HG03196 (cell line): ENCODE measurements around the gene PUS3.
"Not testable (repeated sequence)": the region's sequence is repeated elsewhere in the genome, so short reads cannot be mapped to it uniquely, and the experiment has no call there.

ENCODE experiments used
- ATAC-seq: cut with Tn5 transposase; IDR thresholded peaks from one replicate; pipeline ENCODE4 v1.9.1; 2021; ENCODE audit not compliant: unreplicated experiment

PUS3 gene

DNA sequence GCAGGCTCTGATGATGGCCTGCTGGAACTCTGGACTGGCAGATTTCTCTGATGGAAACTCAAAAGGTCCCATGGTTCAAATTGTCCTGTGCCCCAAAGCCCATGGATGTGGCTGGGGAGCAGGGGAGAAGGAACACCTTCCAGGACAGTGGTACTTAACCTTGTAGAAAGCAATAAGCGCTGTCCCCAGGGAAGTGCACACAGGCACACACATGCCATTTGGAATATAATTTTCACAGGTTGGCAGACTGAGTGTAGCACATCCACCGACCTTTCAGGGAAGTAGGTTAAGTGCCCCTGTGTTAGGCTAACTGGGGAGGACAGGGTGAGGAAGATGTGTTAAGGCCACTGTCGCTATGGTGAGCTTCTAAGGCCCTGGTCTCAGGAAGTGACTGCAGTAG, 19.1 kb upstream of the PUS3 start:
- no peak for ATAC-seq

DNA sequence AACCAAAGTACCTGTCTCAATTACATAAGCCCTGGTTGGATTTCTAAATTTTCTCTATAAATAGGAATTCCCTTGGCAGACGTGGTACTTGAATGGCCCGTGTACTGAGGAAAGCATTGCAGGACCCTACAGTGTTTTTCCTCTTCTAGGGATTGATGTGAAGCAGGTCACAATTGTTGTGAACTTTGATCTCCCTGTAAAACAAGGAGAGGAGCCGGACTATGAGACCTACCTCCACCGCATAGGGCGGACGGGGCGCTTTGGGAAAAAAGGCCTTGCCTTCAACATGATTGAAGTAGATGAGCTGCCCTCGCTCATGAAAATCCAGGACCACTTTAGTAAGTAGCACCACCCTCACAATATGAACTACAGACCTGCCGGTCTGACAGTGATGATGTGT, 18.0 kb upstream of the PUS3 start:
- ATAC-seq, result no peak

GRCh38 chr11:125918140-125918840, 15.3 kb upstream of the PUS3 start:
- ATAC-seq, result no peak

DNA sequence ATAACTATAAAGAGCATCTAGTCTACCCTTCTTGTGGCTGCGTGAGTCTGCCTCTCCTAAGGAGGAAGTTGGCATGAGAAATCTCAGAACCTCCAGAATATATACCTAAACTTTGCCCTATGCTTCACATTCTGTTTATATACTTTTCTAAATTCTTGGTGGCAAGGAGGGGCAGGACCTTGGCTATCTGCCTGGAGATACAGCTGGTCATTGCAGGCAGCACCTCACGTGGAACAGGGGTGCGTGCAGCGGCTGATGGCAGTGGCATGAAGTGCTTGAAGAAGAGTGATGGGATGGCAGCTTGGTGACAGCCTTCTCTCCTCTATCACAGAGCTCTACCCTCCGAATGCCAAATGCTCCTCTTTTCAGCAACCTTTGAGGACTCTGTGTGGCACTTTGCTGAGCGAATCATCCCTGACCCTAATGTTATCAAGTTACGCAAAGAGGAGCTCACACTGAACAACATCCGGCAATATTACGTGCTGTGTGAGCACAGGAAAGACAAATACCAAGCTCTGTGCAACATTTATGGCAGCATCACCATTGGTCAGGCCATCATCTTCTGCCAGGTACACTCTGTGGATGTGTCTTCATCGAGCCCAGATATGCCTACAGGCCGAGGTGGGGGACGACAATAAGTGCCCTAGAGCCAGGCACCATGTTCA, 13.8 kb upstream of the PUS3 start:
- ATAC-seq, result no peak

DNA sequence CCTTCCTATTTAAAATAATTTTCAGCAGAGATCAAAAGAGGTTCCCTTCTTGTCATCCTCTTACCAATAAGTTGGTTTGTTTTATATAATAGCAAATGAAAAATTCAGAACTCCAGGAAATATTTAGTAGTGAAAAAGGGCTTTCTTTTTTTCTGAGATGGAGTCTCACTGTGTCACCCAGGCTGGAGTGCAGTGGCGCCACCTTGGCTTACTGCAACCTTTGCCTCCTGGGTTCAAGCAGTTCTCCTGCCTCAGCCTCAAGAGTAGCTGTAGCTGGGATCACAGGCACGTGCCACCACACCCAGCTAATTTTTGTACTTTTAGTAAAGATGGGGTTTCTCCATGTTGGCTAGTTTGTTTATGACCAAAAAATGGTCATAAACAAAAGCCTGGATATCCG, 11.6 kb upstream of the PUS3 start:
- ATAC-seq, result not testable (repeated sequence)

DNA sequence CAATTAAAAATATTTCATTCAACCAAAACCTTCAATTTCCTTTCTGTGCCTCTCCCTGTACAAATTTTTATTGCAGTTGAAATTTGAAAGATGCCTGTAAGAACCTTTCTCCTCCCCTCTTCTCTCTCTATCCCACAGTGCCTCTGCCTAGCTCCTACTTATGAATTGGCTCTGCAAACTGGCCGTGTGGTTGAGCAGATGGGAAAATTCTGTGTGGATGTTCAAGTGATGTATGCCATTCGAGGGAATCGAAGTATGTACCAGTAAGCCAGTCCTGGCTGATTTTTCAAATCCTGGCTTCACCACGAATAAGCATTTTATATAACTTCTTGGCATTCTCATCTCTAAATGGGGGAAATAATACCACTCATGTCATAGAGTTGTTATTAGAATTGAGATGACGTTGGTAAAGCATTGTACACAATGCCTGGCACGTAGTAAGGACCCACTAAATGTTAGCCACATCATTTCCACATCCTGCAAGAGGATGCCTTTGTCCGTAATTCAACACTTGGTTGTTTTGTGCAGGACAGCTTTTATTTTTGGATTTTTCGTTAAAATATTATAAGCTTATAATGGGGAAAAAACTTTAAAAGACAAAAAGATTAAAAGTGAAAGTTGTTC, 7.3 kb upstream of the PUS3 start:
- no peak for ATAC-seq

DNA sequence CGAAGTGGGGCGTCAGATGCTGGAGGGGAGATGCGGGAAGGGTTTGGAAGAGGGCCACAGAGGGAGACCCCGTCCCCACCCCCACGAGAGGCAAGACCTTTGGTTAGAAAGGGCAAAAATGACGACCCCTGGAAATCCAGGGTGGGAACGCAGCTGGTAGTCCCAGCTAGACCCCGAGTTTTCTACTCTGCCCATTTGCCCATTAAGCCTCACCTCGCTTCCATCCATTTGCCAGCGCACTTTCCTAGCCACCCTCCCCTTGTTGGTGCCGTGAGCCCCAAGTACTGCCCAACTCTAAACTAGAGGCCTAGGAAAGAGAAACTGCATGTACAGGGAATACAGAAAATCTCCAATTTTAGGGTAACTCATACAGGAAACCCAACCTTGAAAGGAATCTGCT, 1.7 kb upstream of the PUS3 start:
- ATAC-seq, result no peak

GRCh38 chr11:125903711-125904659, 979 bp upstream of the PUS3 start, which contains the start of gene DDX25:
Gene DDX25, plus strand, starts transcription at chr11:125904508. Its CDS starts 10 bp downstream, at chr11:125904518.
- no peak for ATAC-seq

GRCh38 chr11:125902277-125902926, 604 bp downstream of the PUS3 start:
- peak; percentile 3 for ATAC-seq

DNA sequence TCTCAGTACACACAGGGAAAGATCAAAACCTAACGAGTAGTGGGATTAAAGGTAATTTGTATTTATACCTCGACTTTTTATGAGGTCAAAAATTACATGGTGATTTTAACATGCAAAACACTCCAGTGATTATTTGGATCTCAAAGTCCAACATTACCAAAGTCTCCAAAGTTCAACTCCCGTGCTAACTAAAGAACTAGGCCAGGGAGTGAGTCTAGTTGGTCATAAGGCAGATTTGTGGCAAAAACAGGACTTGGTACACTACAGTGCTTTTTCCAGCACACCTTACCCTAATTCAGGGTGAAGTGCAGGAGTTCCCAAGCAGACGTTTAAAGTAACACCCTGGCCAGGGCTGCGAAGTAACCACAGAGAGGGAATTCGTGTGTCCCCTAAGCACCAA, 1.1 kb downstream of the PUS3 start:
- no peak for ATAC-seq

- no peak for ATAC-seq
Measured at GRCh38 chr11:125892994-125893393, 10.0 kb downstream of the PUS3 start.

- ATAC-seq, result no peak
Measured at GRCh38 chr11:125892071-125892470, 10.9 kb downstream of the PUS3 start.

- ATAC-seq, result no peak
Measured at GRCh38 chr11:125890447-125891100, 12.4 kb downstream of the PUS3 start.

DNA sequence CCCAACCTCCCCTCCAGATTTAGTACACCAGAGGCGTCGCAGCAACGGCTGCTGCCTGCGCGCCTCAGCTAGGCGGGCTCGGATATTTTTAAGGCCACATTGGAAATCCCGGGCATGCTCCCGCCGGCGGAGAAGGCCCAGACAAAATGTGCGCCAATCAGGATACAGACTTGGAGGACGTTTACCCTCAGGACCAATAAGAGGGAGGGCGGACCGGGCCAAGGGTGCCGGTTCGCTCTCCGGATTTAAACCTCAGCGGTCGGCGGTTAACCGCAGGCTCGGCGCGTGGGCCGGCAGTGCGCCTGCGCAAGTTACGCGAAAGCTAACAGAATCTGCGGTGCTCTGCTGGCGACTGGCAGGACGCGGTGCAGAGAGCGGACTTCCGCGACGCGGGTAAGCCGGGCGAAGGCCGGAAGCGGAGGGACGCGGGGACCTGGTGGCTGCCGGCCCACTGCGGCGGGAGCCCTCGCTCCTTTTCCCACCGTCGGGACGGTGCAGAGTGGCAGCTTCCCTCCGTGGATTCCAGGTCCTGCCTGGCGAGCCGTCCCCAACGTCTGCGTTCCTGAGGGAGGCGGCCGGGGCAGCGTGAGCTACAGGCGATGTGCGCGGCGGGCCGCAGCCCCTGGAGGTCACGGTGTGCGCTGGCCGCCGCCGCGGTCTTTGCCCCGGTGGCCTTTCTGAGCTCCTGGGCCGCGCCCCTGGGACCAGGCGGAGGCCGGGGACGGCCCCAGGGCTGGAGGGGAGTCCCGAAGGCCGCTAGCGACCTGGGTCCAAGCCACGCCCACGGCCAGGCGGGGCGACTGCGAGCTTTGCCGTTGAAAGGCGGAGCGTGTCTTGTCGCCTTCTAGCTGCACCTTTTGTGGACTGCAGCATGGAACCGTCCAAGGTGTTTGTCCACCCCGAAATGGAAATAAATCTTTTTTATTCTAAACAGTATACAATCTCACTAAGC, 15.4 kb downstream of the PUS3 start, which contains the start of gene HYLS1:
TSS of gene HYLS1 (plus strand) at position 296 of the 952 bp plus-strand sequence. CDS start 11,701 bp downstream, outside the sequence.
- ATAC-seq, result peak; percentile 84

- peak; percentile 31 for ATAC-seq
Measured at GRCh38 chr11:125886997-125887372, 16.0 kb downstream of the PUS3 start.

- no peak for ATAC-seq
Measured at GRCh38 chr11:125883375-125883774, 19.6 kb downstream of the PUS3 start.

DNA sequence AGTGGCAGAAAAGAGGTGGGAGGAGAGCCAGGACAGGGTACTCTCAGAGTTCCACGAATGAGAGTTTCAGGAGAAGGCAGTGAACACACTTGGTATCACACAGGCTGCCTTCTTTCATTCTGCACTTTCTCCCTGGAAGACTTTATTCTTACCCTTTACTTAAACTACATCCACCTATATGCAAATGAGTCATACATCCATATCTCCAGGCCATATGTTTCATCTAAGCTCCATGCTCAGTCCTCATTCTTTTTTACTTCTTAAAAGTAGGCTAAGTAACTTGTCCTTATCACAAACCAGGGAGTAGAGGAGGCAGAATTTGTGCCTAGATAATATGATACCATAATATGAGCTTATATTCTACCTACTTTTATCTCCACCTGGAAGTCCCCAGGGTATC, 21.7 kb downstream of the PUS3 start:
- ATAC-seq, result no peak

DNA sequence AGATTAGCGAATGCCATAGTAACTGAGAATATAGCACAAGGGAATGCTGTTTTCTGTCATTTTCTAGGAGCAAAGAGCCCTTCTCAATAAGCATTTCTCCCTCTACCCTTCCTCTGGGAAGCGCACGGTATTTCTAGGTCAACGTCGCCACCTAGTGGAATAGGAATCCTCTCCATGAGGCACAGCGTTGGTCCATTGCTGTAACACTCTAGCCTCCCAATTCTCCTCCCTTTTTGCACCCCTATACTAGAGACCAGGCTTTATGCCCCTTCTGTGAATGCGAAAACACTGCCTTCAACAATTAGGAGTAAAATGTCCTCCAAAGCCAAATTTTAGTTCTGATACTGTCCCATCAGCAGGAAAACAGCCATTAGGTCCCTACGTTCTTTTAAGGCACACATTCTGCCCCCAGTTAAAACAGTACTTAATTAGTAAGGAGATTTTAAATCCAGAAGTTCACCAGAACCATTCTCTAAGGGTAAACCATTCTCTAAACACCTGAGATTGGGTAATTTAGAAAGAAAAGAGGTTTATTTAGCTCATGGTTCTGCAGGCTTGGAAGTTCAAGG, 28.4 kb downstream of the PUS3 start:
- peak; percentile 82 for ATAC-seq
